AG10803 (cell line): Measurements from ENCODE around the gene GNAI2.

ENCODE experiments used
- DNase-seq: peaks from one replicate; pipeline ENCODE4 v3.0.0; 2010; ENCODE audit warnings: low read depth
- H3K4me3 ChIP-seq: 2 replicates; pipeline ENCODE4 v1.5.1; 2011; ENCODE audit warnings: mild to moderate bottlenecking, low read length, control low read depth
- TF ChIP-seq, protein P1 (sequence below): conservative IDR thresholded peaks from 2 replicates; pipeline ENCODE4 v1.5.1; 2011; ENCODE audit warnings: mild to moderate bottlenecking, low read length, control low read depth, inconsistent platforms

GNAI2 gene

DNA sequence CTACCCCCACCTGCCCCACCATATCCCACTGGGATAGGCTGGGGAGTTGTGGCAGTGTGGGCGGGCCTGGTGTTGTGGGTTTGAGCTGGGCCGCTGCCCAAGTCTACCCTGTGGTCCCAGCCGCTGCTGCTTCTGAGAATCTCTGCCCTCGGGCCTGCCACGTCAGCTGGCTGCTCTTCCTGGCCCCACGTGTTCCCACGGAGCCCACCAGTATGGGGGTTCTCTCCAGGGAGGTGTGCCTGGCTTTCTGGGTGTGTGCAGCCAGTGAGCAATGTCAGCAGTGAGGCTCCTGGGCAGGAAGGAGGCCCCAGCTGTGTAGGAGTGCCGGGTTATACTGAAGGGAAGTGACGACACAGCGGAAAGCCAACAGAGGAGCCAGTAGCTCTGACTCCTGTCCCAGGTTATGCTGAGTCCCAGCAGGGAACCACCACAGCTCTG lies 10.5 kb downstream of the GNAI2 start:
- TF ChIP-seq, protein P1, sequence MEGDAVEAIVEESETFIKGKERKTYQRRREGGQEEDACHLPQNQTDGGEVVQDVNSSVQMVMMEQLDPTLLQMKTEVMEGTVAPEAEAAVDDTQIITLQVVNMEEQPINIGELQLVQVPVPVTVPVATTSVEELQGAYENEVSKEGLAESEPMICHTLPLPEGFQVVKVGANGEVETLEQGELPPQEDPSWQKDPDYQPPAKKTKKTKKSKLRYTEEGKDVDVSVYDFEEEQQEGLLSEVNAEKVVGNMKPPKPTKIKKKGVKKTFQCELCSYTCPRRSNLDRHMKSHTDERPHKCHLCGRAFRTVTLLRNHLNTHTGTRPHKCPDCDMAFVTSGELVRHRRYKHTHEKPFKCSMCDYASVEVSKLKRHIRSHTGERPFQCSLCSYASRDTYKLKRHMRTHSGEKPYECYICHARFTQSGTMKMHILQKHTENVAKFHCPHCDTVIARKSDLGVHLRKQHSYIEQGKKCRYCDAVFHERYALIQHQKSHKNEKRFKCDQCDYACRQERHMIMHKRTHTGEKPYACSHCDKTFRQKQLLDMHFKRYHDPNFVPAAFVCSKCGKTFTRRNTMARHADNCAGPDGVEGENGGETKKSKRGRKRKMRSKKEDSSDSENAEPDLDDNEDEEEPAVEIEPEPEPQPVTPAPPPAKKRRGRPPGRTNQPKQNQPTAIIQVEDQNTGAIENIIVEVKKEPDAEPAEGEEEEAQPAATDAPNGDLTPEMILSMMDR, result no peak
- H3K4me3 ChIP-seq, result peak overlapping the region; percentile 33
- DNase-seq, result peak; percentile 84

DNA sequence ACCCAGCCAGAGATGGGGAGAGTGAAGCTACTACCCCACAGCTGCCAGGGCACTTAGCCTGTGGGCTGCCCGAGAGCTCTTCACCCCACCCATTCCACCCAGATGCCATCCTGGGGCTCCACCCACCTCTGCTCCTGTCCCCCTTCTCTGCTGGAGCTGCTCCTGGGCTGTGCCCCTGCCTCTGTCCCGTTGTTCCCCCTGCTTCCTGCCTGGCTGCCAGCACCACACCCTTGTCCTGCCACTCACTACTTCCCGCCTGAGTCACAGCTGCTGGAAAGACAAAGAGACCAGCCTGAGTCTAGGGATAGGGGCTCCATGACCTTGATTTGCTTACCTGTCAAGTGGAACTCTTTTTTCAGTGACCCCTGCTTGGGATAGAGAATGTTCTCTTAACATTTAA lies 12.4 kb downstream of the GNAI2 start:
- DNase-seq, result no peak
- H3K4me3 ChIP-seq, result no peak overlapping the region
- TF ChIP-seq, protein P1, result no peak

DNA sequence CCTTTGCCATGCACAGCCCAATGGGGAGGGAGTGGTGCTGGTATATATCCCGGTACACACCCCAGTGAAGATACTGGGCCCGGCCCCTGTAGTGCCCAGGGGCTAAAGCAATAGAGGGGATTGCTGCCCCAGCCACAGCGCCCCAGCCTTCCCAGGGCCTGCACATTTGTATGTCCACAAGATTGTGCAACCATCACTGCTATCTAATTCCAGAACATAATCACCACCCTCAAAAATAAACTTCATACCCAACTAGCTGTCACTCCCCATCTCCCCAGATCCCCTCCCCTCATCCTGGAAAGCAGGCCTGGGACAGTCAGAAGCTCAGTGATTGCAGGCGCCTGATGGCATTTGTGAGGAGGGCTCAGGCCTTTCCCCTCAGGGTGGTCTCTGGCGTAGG lies 13.5 kb downstream of the GNAI2 start:
- H3K4me3 ChIP-seq, result no peak overlapping the region
- TF ChIP-seq, protein P1, result no peak
- no peak for DNase-seq

DNA sequence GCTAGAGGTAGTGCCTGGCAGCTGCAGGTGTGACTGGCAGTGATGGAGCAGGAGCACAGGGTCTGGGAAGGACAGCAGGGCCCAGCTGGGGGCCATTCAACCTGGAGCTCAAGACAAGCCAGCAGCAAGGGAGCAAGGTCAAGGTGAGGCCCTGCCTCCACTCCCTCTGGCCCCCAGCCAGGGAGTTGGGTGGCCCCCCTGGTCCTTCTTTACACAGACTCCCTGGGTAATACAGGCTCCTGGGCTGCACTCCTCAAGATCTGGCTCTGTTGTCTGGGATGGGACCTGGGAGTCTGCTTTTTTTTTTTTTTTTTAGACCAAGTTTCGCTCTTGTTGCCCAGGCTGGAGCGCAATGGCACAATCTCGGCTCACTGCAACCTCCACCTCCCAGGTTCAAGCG lies 14.5 kb downstream of the GNAI2 start:
- no peak for DNase-seq
- TF ChIP-seq, protein P1, result no peak
- H3K4me3 ChIP-seq, result no peak overlapping the region

DNA sequence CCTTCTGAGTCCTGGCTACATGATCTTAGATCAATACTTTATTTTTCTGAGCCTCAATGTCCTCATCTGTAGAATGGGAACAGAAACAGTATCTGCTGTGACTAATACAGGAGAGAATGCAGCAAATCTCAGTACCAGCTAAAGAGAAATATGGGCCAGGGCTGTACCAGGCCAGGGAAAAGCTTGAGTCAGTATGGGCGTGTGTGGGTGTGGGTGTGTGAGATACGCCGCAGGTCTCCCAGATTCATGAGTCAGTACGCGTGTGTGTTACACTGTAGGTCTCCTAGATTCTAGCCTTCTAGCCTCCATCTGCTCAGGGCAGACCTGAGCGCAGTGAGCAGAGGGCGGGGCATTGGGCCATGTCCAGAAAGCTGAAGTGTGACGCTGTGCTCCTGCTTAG lies 15.2 kb downstream of the GNAI2 start:
- no peak overlapping the region for H3K4me3 ChIP-seq
- TF ChIP-seq, protein P1, result no peak
- peak; percentile 68 for DNase-seq

DNA sequence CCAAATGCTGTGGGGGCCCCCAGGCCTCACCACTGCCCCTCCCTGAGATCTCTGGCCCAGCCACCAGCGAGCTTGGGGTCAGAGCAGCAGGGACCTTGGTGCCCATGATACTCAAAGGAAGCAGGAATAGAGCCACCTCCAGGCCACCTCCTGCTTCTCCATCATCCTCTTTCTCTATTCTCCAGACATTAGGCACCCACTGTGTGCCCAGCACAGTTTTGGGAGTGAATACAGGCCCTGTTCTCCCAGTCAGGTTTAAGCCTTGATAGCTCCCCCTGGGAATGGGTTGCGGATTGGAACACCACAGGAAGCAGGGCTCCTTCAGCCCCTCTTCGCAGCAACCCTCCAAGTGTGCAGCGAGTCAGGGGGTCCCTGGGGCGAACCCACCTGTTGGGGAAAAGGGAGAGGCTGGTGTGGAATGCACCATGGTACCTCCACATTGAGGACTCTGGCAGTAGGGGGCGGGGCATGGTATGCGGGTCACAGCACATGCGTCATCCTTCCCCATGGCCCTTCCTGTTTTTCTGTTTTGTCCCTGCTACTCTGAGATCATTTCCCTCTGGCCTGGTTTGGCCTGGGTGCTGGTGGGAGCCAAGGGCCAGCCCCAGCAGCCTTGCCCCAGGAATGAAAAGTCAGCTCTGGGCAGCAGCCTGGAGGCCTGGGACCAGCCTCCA lies 18.7 kb downstream of the GNAI2 start:
- no peak for DNase-seq
- TF ChIP-seq, protein P1, result no peak
- H3K4me3 ChIP-seq, result no peak overlapping the region

DNA sequence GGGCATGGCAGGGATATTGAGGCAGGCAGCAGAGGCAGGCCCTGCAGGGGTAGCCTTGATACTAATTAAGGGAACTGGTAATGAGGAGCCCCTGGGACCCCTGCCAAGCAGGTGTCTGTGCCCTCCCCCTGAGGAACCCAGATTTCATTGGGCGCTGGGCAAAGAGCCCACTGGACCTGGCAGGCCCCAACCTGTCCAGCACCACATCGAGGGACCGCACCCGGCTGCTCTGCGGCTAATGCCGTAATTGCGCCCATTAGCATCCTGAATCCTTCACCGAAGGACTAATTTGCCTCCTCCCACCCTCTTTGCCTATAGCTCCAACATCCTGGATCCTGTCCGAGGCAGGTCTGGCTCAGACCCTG lies 19.2 kb downstream of the GNAI2 start:
- DNase-seq, result no peak
- no peak overlapping the region for H3K4me3 ChIP-seq
- TF ChIP-seq, protein P1, result no peak
